Karpas-422 (cell line): ENCODE data around the gene PARP3. TPM values are rescaled to one million over a fixed set of nuclear protein-coding genes. Genes with fewer than 3 reads are reported as not detected.

Experiments used
- DNase-seq: peaks from one replicate; pipeline ENCODE4 v3.0.0-alpha.2; 2015
- H2AFZ ChIP-seq: fragments of 200-600 bp; sonication (generic); 2 replicates; pipeline ENCODE4 v1.6.1; 2014; ENCODE audit warnings: antibody characterized with exemption, low read length, mixed read lengths
- H3K27ac ChIP-seq: fragments of 200-600 bp; sonication (generic); 2 replicates; pipeline ENCODE4 v1.5.1; 2014; ENCODE audit warnings: mild to moderate bottlenecking, low read length, moderate library complexity
- H3K27me3 ChIP-seq: fragments of 200-600 bp; sonication (generic); 2 replicates; pipeline ENCODE4 v1.6.1; 2014; ENCODE audit warnings: low read length, mixed read lengths
- H3K36me3 ChIP-seq: fragments of 200-600 bp; sonication (generic); 2 replicates; pipeline ENCODE4 v1.6.1; 2014; ENCODE audit warnings: low read length, mixed read lengths; ENCODE audit not compliant: insufficient read depth
- H3K4me1 ChIP-seq: fragments of 200-600 bp; sonication (generic); 2 replicates; pipeline ENCODE4 v1.6.1; 2014; ENCODE audit warnings: mild to moderate bottlenecking, low read length, mixed read lengths
- H3K4me2 ChIP-seq: fragments of 200-600 bp; sonication (generic); 2 replicates; pipeline ENCODE4 v1.6.1; 2014; ENCODE audit warnings: low read length, low read depth, mild to moderate bottlenecking; ENCODE audit not compliant: poor library complexity, severe bottlenecking
- H3K4me3 ChIP-seq: fragments of 200-600 bp; sonication (generic); 2 replicates; pipeline ENCODE4 v1.5.1; 2014; ENCODE audit warnings: mild to moderate bottlenecking, antibody characterized with exemption, low read length, mixed read lengths
- H3K79me2 ChIP-seq: fragments of 200-600 bp; sonication (generic); 2 replicates; pipeline ENCODE4 v1.6.1; 2014; ENCODE audit warnings: mild to moderate bottlenecking, low read length, mixed read lengths
- H3K9ac ChIP-seq: fragments of 200-600 bp; sonication (generic); 2 replicates; pipeline ENCODE4 v1.6.0; 2014; ENCODE audit warnings: low read length
- H3K9me2 ChIP-seq: fragments of 200-600 bp; sonication (generic), shearing (Covaris generic); replicated peaks from 2 replicates; pipeline ENCODE4 v1.6.0; 2014; ENCODE audit warnings: mild to moderate bottlenecking, low read length, moderate library complexity; ENCODE audit not compliant: insufficient read depth
- H3K9me3 ChIP-seq: fragments of 300-700, 200-600 bp; sonication (generic); 2 replicates; pipeline ENCODE4 v1.6.1; 2014; ENCODE audit warnings: low read length, mixed read lengths
- H4K20me1 ChIP-seq: fragments of 200-600 bp; sonication (generic); 2 replicates; pipeline ENCODE4 v1.6.1; 2014; ENCODE audit warnings: mild to moderate bottlenecking, antibody characterized with exemption, low read length, low read depth; ENCODE audit not compliant: insufficient read depth
- total RNA-seq: library from RNA; depleted of rRNA; stranded (reverse); fragments of >200 nt; shearing (Covaris generic); gene quantifications from 2 replicates; pipeline ENCODE4 v1.2.3, GENCODE V29; 2014; ENCODE audit warnings: low replicate concordance

The PARP3 gene
- total RNA-seq, 1 experiment from 2014 or later = 29.1 TPM

GRCh38 chr3:51964521-51964920, 22.4 kb downstream of the PARP3 start:
- no peak for DNase-seq
- Histone ChIP-seq H3K79me2 (no peaks in the 10 kb centered on the region), H3K4me3 (no peak overlapping the region), H3K27ac (no peak overlapping the region), H3K9me3 (no peaks in the 10 kb centered on the region), H2AFZ (no peak overlapping the region), H3K27me3 (no peaks in the 10 kb centered on the region), H3K4me2 (no peak overlapping the region), H3K4me1 (peaks cover 27% of the 10 kb centered on the region), H3K9me2 (no peaks in the 10 kb centered on the region), H3K36me3 (no peaks in the 10 kb centered on the region), H4K20me1 (peaks cover 11% of the 10 kb centered on the region), H3K9ac (no peak overlapping the region)

- Histone ChIP-seq H3K4me2 (peak overlapping the region; percentile 84), H3K27me3 (no peaks in the 10 kb centered on the region), H2AFZ (no peak overlapping the region), H3K9ac (peak overlapping the region; percentile 68; the same call in 1 of the 2 replicates), H3K9me2 (no peaks in the 10 kb centered on the region), H3K27ac (no peak overlapping the region), H4K20me1 (peaks cover 11% of the 10 kb centered on the region), H3K9me3 (no peaks in the 10 kb centered on the region), H3K79me2 (no peaks in the 10 kb centered on the region), H3K4me3 (0 out of 2 replicates have a peak overlapping the region, but pooled peaks have one; percentile 69), H3K4me1 (peaks cover 36% of the 10 kb centered on the region), H3K36me3 (0 out of 2 replicates have a peak, but pooled peaks cover 2% of the 10 kb centered on the region)
- no peak for DNase-seq
These were observed 23.9 kb downstream of the PARP3 start for GRCh38 chr3:51966016-51966415.

- peak overlapping the region; percentile 84 for H3K4me2 ChIP-seq
- H3K27ac ChIP-seq = no peak overlapping the region
- DNase-seq = no peak
These were observed 24.3 kb downstream of the PARP3 start for GRCh38 chr3:51966486-51966885.

GRCh38 chr3:51966922-51967383, 24.8 kb downstream of the PARP3 start:
- 0 out of 2 replicates have a peak, but pooled peaks cover 2% of the 10 kb centered on the region for H3K36me3 ChIP-seq
- H3K79me2 ChIP-seq = peaks cover 6% of the 10 kb centered on the region; the same call in 1 of the 2 replicates
- H3K9ac ChIP-seq = peak overlapping the region; percentile 68
- H2AFZ ChIP-seq = no peak overlapping the region
- H4K20me1 ChIP-seq = peaks cover 11% of the 10 kb centered on the region; the same call in 1 of the 2 replicates
- DNase-seq = no peak
- H3K27me3 ChIP-seq = no peaks in the 10 kb centered on the region
- H3K4me1 ChIP-seq = peaks cover 42% of the 10 kb centered on the region
- peak overlapping the region; percentile 84 for H3K4me2 ChIP-seq
- no peaks in the 10 kb centered on the region for H3K9me2 ChIP-seq
- H3K4me3 ChIP-seq = peak overlapping the region; percentile 69
- H3K27ac ChIP-seq = no peak overlapping the region
- H3K9me3 ChIP-seq = no peaks in the 10 kb centered on the region

More at GRCh38 chr3:51966486-51966885, 24.3 kb downstream of the PARP3 start:
- Histone ChIP-seq H3K9ac (peak overlapping the region; percentile 68), H4K20me1 (peaks cover 11% of the 10 kb centered on the region), H2AFZ (no peak overlapping the region), H3K9me3 (no peaks in the 10 kb centered on the region), H3K79me2 (peaks cover 4% of the 10 kb centered on the region; the same call in 1 of the 2 replicates), H3K9me2 (no peaks in the 10 kb centered on the region), H3K27me3 (no peaks in the 10 kb centered on the region), H3K36me3 (0 out of 2 replicates have a peak, but pooled peaks cover 2% of the 10 kb centered on the region), H3K4me1 (peaks cover 40% of the 10 kb centered on the region), H3K4me3 (peak overlapping the region; percentile 69)

GRCh38 chr3:51967384-51968169, 25.4 kb downstream of the PARP3 start, which contains the start of gene PCBP4:
Gene PCBP4 (minus strand): TSS chr3:51967454. CDS start chr3:51961240, 6,214 bp downstream.
- no peaks in the 10 kb centered on the region for H3K9me2 ChIP-seq
- H3K4me3 ChIP-seq = peak within 1 kb of the TSS; percentile 79
- H3K4me1 ChIP-seq = peaks cover 47% of the 10 kb centered on the region
- H4K20me1 ChIP-seq = peaks cover 5% of the 10 kb centered on the region; the same call in 1 of the 2 replicates
- 0 out of 2 replicates have a peak, but pooled peaks cover 2% of the 10 kb centered on the region for H3K36me3 ChIP-seq
- peak within 1 kb of the TSS; percentile 84 for H3K4me2 ChIP-seq
- peaks cover 10% of the 10 kb centered on the region for H3K79me2 ChIP-seq
- DNase-seq = peak; percentile 79
- no peak within 1 kb of the TSS for H2AFZ ChIP-seq
- peak within 1 kb of the TSS; percentile 82 for H3K9ac ChIP-seq
- no peaks in the 10 kb centered on the region for H3K27me3 ChIP-seq
- peak within 1 kb of the TSS; percentile 75 for H3K27ac ChIP-seq
- H3K9me3 ChIP-seq = no peaks in the 10 kb centered on the region

- peaks cover 47% of the 10 kb centered on the region for H3K4me1 ChIP-seq
- 0 out of 2 replicates have a peak, but pooled peaks cover 2% of the 10 kb centered on the region for H3K36me3 ChIP-seq
- no peaks in the 10 kb centered on the region for H3K27me3 ChIP-seq
- no peak for DNase-seq
- H3K79me2 ChIP-seq = peaks cover 16% of the 10 kb centered on the region
- H3K9ac ChIP-seq = peak overlapping the region; percentile 82
- H3K4me3 ChIP-seq = peak overlapping the region; percentile 79
- peak overlapping the region; percentile 75 for H3K27ac ChIP-seq
- H4K20me1 ChIP-seq = 0 out of 2 replicates have a peak, but pooled peaks cover 3% of the 10 kb centered on the region
- no peaks in the 10 kb centered on the region for H3K9me3 ChIP-seq
- H3K4me2 ChIP-seq = peak overlapping the region; percentile 76
- no peaks in the 10 kb centered on the region for H3K9me2 ChIP-seq
- no peak overlapping the region for H2AFZ ChIP-seq
These were observed 26.1 kb downstream of the PARP3 start for GRCh38 chr3:51968170-51968775.

GRCh38 chr3:51968883-51969678, 26.9 kb downstream of the PARP3 start:
- H3K9me3 ChIP-seq = no peaks in the 10 kb centered on the region
- H4K20me1 ChIP-seq = no peaks in the 10 kb centered on the region
- H2AFZ ChIP-seq = no peak overlapping the region
- H3K9me2 ChIP-seq = no peaks in the 10 kb centered on the region
- peak overlapping the region; percentile 79; the same call in 1 of the 2 replicates for H3K4me3 ChIP-seq
- H3K36me3 ChIP-seq = 0 out of 2 replicates have a peak, but pooled peaks cover 2% of the 10 kb centered on the region
- peaks cover 23% of the 10 kb centered on the region for H3K79me2 ChIP-seq
- H3K9ac ChIP-seq = peak overlapping the region; percentile 82
- H3K4me2 ChIP-seq = peak overlapping the region; percentile 76
- peak overlapping the region; percentile 75; the same call in 1 of the 2 replicates for H3K27ac ChIP-seq
- no peak for DNase-seq
- H3K27me3 ChIP-seq = no peaks in the 10 kb centered on the region
- H3K4me1 ChIP-seq = peaks cover 49% of the 10 kb centered on the region
